NCI-H345 treated with DMSO at 0.1 percent for 48 hours (cell line): ENCODE results near the gene SYT12.

Experiments used
- DNase-seq: peaks from one replicate; lab custom pipeline; 2025; ENCODE audit not compliant: unreplicated experiment; lab: John Stamatoyannopoulos, UW

The SYT12 gene

DNA sequence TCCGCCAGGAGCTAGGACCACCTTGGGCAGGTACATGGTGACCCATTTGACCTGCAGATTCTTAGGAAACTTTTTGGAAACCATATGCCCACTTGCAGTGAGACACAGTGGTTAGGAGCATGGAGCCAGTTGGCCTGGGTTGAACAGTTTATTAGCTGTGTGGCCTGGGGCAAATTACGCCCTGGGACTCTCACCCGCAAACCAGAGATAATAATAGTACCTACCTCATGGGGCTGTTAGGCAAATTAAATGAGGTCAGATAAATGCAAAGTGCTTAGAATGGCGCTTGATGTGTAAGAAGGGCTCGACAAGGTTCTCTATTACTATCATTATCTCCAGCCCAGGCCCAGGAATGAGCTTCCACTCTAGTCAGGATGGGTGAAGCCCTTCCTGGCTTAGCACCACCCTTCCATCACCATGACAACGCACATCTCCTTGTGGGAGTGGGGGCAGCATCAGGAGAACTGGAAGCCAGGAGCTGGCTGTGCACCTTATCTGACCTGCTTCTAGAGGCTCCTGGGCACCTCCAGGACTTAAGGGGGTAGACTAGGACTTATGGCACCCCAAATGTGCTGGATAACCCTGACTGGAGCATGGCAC lies 5.1 kb downstream of the SYT12 start:
- DNase-seq = no peak

GRCh38 chr11:67029146-67029545 lies 6.2 kb downstream of the SYT12 start:
- DNase-seq = no peak

- DNase-seq = no peak
Observed at GRCh38 chr11:67030976-67031375, 8.0 kb downstream of the SYT12 start.

GRCh38 chr11:67031791-67032561 lies 9.0 kb downstream of the SYT12 start:
- no peak for DNase-seq

- no peak for DNase-seq
Observed at GRCh38 chr11:67032830-67033551, 10.1 kb downstream of the SYT12 start.

DNA sequence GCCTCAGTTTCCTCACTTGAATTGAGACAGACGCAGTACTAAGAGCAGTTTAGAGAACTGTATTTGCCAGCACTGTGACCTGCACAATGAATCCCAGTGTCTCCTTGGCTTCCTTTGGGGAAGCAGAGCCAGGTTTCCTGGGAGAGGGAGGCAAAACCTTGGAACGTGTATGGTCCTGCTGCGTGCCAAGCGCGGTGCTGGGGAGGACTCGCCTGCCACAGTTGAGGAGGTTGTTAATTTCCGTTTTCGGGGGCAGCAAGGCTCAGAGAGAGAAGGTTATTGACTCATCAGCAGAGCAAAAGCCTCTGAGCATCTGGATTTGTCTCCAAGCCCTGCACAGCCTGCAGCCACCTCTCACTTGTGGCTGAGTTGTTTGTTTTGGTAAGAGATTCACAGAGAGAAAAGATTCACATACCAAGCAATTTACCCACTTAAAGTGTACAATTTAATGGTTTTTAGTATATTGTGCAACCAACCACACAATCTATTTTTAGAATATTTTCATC lies 10.8 kb downstream of the SYT12 start:
- no peak for DNase-seq

DNA sequence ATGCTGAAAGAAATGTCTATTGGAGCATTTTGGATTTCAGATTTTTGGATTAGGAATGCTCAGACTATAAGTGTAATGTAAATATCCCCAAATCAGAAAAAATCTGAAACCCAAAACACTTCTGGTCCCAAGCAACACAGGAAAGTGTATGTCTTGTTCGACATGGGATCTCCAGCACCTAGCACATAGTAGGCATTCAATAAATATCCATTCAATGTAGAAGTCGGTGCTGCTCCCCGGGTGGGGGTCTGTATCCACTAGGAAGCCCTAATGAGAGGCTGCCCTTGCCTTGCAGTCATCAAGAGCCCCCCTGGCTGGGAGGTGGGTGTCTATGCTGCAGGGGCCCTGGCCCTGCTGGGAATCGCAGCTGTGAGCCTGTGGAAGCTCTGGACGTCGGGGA lies 11.4 kb downstream of the SYT12 start:
- DNase-seq = no peak

GRCh38 chr11:67040147-67040546 lies 17.2 kb downstream of the SYT12 start:
- DNase-seq = no peak

DNA sequence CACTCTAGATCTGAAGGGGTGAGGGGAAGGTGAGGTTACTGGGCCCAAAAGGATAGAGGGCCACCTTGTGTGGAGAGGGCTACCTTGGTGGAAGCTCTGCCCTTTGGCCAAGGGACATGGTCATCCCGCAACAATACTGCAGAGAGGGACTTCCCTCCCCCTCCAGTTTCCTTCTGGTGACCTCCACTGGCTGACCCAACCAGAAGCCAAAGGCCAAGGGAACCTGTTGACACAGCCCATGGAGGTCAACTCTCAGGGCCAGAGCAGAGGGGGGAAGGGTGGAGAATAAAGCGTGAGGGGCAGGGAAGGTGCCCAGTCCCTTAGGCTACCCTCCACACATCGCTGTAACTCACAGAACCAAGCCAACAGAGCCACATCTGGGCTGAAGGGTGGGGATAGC lies 18.7 kb downstream of the SYT12 start:
- DNase-seq = no peak

- no peak for DNase-seq
Observed at GRCh38 chr11:67043572-67044349, 20.8 kb downstream of the SYT12 start.

GRCh38 chr11:67044496-67044895 lies 21.6 kb downstream of the SYT12 start:
- no peak for DNase-seq

DNA sequence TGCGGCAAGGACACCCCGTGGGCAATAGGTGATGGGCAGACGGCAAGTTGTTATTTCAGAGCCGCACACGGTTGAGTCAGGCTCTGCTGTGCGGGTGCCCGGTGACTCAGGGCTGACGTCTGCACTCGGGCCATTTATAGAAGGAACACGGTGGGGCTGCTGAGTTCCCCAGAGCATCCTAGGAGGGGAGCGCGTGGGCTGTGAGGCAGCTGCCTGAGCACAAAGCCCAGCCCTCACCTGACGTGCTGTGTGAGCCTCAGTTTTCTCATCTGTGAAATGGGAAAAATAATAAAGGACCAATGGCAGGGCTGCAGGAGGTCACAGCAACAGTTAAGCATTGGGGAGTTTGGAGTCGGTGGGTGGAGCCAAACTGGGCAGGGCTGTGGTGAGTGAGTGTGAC lies 22.4 kb downstream of the SYT12 start:
- no peak for DNase-seq

DNA sequence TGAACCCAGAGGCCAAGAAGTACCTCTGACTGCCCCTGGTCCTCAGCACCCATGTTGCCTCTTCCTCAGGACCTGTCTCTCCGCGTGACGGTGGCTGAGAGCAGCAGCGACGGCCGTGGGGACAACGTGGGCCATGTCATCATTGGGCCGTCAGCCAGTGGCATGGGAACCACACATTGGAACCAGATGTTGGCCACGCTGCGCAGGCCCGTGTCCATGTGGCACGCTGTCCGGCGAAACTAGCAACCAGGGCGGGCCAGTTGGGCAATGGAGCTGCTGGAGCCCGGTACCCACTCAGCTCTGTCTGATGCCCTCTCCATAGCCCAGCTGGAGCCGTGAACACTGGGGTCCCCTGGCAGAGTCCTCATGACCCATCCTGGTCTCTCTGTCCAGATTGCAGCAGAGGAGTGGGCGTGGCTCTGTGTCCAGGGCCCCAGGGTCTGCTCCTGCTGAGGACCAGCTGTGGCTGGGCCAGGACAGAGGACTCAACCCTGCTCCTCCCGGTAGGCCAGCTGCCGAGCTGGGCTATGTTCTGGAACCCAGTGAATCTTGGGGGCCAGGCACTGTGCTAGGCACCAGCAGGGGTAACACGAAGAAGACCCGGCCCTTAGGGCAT lies 25.7 kb downstream of the SYT12 start:
- DNase-seq = no peak

GRCh38 chr11:67050139-67050538 lies 27.2 kb downstream of the SYT12 start:
- DNase-seq = no peak

GRCh38 chr11:67051180-67051893 lies 28.4 kb downstream of the SYT12 start:
- DNase-seq = no peak

DNA sequence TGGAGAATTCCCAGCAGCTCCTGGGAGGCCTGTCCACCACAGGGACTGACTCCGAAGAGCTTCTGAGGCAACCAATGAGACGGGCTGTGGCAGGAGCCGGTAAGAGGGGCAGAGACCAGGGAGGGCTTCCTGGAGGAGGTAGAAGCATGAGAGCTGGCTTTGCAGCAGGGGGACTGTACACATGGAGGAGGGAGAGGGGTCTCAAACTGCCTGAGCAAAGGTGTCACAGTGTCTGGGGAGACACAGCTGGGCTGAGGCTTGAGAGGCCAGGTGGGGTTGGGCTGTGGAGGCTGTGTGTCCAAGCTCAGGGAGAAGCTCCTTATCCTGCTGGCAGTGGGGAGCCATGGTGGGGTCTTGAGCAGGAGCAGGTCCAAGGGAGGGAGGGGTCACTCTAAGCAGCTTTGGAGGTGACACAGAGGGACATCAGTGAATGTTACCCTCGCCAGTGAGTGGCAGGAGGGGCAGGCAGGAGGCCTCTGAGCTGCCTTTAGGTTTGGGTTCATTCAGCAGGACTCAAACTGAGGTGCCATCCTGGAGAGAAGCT lies 29.1 kb downstream of the SYT12 start:
- no peak for DNase-seq

DNA sequence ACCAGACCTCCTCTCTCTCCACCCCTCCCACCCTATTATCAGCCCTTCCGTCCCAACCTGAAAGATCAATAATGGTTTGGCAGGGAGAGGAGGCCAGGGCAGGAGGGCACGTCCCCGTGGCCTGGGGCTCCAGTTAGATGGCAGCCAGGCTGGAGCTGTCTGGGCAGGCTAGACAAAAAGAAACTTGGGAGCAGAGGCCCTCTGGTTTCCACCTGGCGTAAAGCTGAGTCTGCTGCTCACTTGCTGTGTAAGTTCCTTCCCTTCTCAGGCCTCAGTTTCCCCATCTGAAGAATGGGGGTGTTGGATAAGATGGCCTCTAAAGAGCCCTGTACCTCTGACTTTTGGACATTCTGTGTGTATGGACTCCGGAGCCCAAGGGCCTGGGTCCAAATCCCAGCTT lies 30.0 kb downstream of the SYT12 start:
- DNase-seq = no peak

DNA sequence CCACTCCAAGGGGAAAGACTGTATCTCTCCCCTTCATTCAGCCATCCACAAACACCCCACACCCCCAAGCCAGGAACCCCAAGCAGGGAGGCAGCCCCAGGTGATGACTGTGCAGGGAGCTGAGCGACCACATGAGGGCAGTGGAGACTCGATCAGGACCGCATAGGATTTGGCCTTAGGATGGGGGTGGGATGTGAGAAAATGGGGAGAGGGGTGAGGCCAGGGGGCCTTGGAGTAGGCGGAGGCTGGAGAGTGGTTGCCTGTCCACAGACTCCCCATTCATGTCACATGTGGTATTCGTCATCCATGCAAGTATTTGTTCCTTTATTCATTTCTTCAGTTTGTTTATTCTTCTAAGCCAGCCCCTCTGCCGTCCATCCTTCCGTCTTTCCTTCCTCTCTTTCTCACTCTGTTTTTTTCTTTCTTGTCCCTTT lies 31.0 kb downstream of the SYT12 start:
- DNase-seq = no peak

DNA sequence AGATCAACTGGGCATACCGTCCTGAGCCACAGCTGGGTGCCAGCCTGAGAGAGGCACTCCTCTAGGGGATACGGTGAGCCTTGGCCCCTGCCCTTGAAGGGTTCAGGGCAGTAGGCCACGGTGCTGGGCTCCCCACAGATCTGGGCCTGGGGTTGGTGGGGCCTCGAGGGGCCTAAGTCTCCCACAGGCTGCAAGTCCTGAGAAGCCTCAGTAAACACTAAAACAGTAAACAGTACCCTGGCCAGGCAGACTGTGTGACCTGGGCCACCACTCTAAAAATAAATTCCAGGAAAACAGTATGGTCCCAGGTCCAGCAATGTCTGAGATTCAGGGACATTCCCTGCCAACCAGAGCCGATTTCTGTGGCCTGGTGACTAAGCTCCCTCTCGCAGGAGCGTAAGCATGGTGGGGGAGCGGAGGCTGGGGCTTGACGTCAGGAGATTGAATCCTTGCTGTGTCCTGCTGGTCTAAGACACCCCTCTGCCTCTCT lies 31.5 kb downstream of the SYT12 start:
- no peak for DNase-seq
